GM12801 (cell line): ENCODE results near the gene SPEG.

ENCODE experiments used
- TF ChIP-seq, protein P1 (sequence below): IDR thresholded peaks from one replicate; pipeline ENCODE4 v1.5.1; 2011; ENCODE audit warnings: control low read depth; ENCODE audit not compliant: insufficient read length; ENCODE audit errors: extremely low read depth

Gene SPEG

DNA sequence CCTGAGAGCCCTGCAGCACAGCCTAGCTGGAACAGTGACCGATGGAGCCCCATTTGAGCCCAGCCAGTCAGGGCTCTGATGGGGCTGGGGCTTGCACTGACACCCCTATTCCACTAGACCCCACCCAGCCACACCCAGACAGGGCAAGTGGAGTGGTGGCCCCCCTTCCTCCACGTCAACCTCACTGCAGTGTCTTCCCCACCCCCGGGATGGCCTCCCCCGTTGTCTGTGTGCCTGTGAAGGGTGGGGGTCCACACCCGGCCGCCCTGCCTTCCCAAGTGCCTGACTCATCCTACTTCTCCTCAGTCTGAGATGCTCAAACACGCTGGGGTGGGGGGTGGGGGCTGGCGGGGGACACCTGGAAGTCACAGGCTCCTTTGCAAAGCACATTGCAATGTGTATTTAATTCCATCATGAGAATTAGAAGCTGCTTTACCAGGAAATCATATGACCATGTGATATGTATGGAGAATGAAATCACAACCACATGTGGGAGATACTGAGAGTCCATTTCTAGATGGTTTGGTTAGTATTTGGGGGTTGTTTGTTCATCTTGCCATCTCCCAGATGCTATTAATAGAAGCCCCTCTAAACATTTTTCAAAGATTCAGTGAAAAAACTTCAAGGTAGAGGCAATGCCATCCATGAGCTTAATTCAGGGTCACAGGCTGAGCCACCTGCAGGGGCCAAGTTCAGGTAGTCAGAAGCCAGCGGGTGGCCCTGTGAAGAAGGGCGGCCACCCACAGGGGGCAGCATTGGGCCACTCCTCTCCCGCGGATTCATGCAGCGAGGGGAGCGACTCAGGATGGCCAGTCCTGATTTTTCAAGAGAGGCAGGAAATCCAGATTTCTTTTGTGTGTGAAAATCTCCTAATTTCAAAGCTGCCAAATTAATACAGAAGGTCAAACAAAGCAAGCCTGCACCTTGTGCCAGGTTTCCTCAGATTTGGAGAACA lies 41.3 kb downstream of the SPEG start:
- TF ChIP-seq, protein P1, sequence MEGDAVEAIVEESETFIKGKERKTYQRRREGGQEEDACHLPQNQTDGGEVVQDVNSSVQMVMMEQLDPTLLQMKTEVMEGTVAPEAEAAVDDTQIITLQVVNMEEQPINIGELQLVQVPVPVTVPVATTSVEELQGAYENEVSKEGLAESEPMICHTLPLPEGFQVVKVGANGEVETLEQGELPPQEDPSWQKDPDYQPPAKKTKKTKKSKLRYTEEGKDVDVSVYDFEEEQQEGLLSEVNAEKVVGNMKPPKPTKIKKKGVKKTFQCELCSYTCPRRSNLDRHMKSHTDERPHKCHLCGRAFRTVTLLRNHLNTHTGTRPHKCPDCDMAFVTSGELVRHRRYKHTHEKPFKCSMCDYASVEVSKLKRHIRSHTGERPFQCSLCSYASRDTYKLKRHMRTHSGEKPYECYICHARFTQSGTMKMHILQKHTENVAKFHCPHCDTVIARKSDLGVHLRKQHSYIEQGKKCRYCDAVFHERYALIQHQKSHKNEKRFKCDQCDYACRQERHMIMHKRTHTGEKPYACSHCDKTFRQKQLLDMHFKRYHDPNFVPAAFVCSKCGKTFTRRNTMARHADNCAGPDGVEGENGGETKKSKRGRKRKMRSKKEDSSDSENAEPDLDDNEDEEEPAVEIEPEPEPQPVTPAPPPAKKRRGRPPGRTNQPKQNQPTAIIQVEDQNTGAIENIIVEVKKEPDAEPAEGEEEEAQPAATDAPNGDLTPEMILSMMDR: no peak

DNA sequence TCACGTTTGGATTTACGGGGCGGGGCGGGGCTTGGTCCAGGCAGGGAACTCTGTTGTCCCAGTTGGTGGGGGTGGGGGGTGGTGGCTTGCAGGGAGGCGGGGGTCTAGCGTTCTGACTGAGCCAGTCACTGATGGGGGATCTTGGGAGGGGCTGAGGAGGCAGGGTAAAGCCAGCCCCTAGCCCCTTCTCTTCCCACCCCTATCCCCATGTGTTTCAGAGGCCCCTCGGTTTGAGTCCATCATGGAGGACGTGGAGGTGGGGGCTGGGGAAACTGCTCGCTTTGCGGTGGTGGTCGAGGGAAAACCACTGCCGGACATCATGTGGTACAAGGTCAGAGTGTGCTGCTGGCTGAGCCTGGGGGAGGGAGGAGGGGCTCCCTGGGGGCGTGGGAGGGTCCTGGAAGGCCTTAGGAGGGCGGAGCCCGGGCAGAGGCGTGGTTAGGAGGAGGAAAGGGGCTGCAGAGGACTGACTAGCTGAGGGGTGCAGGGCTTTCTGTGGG lies 42.1 kb downstream of the SPEG start:
- TF ChIP-seq, protein P1: no peak

DNA sequence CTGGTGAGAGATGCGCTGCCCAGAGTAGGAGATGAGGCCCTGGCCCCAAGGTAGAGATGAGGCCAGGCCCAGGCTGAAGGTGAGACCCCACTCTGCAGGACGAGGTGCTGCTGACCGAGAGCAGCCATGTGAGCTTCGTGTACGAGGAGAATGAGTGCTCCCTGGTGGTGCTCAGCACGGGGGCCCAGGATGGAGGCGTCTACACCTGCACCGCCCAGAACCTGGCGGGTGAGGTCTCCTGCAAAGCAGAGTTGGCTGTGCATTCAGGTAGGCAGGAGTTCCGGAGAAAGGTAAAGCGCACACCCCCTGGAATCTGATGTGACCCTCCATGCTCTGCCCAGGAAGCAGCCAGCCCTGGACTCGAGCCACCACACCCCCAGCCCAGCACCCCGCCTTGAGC lies 42.5 kb downstream of the SPEG start:
- TF ChIP-seq, protein P1: no peak

DNA sequence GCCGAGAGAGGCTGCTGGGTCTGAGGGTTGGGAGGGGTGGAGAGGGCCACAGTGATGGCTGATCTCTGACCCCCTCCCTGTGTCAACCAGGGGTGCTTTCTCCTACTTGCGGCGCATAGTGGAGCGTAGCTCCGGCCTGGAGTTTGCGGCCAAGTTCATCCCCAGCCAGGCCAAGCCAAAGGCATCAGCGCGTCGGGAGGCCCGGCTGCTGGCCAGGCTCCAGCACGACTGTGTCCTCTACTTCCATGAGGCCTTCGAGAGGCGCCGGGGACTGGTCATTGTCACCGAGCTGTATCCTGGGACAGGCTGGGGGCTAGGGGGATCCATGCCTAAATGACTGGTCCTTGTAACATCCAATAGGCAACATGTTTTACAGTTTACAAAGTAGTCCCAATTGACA lies 43.2 kb downstream of the SPEG start:
- TF ChIP-seq, protein P1: no peak

DNA sequence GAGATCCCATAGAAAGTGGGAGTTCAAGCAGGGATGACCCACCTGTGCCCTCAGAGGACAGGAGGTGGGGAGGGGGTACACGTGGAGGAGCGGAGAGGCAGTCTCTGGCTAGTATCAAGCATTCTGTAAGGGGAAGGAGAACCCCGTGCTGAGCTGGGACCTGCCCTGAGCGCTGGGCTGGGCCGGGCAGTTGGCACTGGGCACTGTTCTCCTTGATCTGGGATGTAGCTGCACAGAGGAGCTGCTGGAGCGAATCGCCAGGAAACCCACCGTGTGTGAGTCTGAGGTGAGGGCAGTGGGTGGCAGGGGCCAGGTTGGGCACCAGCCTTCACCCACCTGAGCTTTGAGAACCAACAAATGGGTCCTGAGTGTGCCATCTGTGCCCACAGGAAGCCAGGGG lies 44.3 kb downstream of the SPEG start:
- TF ChIP-seq, protein P1: no peak

DNA sequence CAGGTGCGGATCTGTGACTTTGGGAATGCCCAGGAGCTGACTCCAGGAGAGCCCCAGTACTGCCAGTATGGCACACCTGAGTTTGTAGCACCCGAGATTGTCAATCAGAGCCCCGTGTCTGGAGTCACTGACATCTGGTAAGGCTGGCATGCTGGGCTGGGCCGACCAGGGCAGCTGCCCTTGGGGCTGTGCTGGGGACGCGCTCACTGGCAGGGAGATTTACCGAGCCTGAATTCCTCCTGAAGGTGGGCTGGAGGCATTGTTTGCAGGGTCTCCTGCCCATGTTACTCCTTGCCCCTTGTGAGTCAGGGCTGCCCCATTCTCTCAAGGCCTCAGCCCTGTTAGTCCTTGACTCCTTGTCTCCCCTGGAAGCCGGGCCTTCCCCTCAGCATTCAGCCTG lies 45.4 kb downstream of the SPEG start:
- TF ChIP-seq, protein P1: no peak

DNA sequence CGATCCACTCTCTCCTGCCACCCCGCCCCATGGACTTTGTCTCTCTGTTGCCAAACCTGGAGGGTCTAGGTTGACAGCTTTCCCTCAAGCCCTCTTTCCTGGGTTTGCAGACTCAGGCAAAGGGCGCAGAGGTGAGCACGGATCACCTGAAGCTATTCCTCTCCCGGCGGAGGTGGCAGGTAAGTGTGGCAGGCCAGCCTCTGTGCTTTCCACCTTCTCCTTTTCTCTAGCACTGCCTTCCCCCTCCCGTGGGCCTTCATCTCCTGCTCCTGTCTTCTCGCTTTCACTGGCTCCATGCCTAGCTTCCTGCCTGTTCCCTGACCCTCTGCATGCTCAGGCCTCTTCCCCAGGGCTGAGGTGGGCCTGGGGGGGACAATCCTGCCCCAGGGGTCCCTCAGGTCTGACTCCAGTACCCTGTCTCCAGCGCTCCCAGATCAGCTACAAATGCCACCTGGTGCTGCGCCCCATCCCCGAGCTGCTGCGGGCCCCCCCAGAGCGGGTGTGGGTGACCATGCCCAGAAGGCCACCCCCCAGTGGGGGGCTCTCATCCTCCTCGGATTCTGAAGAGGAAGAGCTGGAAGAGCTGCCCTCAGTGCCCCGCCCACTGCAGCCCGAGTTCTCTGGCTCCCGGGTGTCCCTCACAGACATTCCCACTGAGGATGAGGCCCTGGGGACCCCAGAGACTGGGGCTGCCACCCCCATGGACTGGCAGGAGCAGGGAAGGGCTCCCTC lies 48.2 kb downstream of the SPEG start:
- TF ChIP-seq, protein P1: no peak
